GM10266 (cell line): ENCODE data around the gene GPATCH4.

Experiments used
- DNase-seq: peaks from one replicate; pipeline ENCODE4 v3.0.0; 2012; ENCODE audit errors: extremely low spot score
- TF ChIP-seq, protein P1 (sequence below): IDR thresholded peaks from 2 replicates; pipeline ENCODE4 v1.5.1; 2012; ENCODE audit warnings: mild to moderate bottlenecking, low read depth; ENCODE audit not compliant: control insufficient read depth, insufficient read depth; ENCODE audit errors: missing control alignments

The GPATCH4 gene

DNA sequence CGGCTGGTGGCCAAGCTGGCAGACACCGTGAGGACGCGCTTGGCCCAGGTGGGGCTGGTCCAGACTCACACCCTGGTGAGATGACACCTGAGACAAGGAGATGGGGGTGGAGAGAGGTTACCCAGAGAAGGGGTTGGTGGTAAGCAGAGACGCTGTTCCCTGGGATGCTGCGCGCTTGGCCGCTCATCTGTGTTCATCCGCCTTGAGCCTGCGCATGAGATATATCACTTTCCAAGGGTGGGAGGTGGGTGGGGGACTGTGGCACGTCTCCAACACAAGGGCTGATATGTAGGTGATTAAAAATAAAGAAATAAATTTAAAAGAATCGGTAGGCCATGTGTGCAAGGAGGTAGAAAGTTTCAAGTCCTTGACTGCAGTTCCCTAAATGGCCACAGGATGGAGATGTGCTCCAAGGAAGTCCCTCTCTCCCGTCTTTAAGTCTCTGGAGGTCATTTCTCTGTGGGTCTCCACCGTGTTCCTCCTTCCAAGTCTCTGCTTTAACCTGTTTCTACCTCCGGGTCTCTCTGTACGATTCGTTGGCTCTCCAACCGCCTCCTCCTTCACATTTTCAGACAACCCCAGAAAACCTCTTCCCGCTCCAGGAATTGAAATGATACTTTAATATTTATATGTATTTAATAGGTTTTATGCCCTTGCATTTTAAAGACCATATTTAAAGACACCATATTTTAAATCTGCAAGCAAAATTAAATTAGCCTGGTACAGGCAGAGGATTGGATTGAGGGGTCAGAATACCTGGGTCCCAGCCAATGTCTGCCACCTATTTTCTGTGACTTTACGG, 17.3 kb downstream of the GPATCH4 start:
- TF ChIP-seq, protein P1, sequence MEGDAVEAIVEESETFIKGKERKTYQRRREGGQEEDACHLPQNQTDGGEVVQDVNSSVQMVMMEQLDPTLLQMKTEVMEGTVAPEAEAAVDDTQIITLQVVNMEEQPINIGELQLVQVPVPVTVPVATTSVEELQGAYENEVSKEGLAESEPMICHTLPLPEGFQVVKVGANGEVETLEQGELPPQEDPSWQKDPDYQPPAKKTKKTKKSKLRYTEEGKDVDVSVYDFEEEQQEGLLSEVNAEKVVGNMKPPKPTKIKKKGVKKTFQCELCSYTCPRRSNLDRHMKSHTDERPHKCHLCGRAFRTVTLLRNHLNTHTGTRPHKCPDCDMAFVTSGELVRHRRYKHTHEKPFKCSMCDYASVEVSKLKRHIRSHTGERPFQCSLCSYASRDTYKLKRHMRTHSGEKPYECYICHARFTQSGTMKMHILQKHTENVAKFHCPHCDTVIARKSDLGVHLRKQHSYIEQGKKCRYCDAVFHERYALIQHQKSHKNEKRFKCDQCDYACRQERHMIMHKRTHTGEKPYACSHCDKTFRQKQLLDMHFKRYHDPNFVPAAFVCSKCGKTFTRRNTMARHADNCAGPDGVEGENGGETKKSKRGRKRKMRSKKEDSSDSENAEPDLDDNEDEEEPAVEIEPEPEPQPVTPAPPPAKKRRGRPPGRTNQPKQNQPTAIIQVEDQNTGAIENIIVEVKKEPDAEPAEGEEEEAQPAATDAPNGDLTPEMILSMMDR: peak; percentile 84
- DNase-seq: peak; percentile 80

- TF ChIP-seq, protein P1: no peak
- DNase-seq: no peak
Observed at GRCh38 chr1:156582388-156583017, 18.8 kb downstream of the GPATCH4 start.

DNA sequence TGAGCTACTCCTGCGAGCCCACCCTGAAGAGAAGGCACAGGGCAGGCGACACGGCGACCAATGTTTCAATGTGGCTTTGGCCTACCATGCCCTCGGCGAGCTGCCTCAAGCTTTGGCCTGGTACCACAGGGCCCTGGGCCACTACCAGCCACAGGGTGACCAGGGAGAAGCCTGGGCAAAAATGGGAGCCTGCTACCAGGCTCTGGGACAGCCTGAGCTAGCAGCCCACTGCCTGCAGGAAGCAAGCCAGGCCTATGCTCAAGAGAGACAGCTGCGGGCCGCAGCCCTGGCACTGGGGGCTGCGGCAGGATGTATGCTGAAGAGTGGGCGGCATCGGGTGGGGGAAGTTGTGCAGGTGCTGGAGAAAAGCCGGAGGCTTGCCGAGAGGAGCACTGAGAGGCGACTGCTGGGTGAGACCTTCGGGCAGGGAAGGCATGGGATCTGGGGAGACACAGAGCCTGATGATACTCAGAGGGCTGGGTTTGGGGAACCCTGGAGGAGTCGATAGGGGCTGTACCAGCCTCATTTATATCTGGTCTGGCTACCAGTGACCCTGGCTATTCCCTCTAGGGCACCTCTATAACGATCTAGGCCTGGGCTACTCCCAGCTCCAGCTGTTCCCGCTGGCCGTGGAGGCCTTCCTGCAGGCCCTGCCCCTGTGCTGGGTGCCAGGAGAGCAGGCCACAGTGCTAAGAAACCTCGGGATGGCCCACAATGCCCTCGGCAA, 19.5 kb downstream of the GPATCH4 start:
- DNase-seq: no peak
- TF ChIP-seq, protein P1: no peak

DNA sequence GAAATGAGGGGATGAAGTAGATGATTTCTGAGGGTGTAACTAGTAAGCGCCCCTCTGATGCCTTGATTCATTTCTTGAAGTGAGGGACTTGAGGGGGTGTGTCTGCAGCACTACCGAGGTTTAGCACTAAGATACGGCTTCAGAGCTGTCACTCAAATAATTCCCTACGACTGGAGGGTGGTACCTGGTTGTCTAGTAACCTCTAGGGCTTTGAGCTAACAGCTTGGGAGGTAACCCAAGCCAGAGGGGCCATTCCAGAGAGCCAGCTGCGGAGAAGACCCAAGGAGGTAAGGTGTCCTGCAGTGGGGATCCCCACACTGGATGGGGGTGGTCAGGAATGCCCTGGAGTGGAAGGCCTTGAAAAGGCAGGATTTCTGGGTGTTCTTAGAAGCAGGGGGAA, 21.8 kb downstream of the GPATCH4 start, which contains the start of gene TTC24:
Gene TTC24 (plus strand): TSS at position 252 of the 400 bp plus-strand sequence. CDS start 1,642 bp downstream, outside the sequence.
- TF ChIP-seq, protein P1: no peak
- no peak for DNase-seq

GRCh38 chr1:156578055-156578454, 23.2 kb downstream of the GPATCH4 start:
- TF ChIP-seq, protein P1: no peak
- DNase-seq: no peak

DNA sequence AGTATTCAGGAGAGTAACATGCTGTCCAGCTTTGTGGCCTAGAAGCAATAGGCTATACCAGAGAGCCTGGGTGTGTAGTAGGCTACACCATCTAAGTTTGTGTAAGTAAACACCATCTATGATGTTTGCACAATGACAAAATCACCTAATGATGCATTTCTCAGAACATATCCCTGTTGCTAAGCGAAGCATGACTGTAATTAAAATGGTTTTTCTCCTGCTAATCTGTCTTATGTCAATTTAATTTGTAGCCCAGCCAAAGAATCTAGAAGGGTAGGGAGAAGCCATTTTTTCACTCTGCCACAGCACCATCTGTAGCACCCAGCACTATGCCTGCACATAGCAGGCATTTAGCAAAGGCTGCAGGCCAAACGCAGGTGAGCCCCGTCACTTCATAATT, 23.7 kb downstream of the GPATCH4 start:
- TF ChIP-seq, protein P1: no peak
- DNase-seq: no peak
